Measurements from ENCODE around the gene NSUN5. TPM values are rescaled to one million over a fixed set of nuclear protein-coding genes. Genes with fewer than 3 reads are reported as not detected.

Gene NSUN5
- total RNA-seq = 39.8 and 80.3 TPM in 2 replicates

DNA sequence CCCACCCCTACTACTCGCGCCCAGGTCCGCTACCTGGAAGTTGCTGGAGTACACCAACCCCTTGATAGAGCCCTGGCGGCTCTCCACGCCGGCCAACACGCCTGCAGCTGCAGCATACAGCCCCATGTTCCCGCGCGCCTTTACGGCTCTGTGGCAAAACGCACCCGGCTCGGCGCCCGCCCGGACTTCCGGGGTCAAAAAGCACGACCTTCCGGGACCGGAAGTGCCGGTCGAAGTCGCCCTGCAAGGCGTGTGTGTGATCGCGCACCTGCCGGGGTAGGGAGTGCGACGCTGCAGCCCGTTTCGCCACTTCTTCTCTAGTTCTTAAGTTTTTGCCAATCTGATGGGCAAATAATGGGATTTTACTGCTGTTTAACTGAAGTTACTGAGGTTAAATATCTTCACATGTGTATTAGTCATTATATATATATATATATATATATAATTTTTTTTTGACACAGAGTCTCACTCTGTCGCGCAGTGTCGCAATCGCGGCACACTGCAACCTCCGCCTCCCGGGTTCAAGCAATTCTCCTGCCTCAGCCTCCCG, at the start of gene NSUN5:
NSUN5 (minus strand) TSS at position 162 of the 550 bp plus-strand sequence; CDS start at position 126, 36 bp downstream.
- DNase-seq (ENCODE audit: low read depth) = no peak
- TF ChIP-seq, protein P1, sequence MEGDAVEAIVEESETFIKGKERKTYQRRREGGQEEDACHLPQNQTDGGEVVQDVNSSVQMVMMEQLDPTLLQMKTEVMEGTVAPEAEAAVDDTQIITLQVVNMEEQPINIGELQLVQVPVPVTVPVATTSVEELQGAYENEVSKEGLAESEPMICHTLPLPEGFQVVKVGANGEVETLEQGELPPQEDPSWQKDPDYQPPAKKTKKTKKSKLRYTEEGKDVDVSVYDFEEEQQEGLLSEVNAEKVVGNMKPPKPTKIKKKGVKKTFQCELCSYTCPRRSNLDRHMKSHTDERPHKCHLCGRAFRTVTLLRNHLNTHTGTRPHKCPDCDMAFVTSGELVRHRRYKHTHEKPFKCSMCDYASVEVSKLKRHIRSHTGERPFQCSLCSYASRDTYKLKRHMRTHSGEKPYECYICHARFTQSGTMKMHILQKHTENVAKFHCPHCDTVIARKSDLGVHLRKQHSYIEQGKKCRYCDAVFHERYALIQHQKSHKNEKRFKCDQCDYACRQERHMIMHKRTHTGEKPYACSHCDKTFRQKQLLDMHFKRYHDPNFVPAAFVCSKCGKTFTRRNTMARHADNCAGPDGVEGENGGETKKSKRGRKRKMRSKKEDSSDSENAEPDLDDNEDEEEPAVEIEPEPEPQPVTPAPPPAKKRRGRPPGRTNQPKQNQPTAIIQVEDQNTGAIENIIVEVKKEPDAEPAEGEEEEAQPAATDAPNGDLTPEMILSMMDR (conservative IDR thresholded peaks at IDR 0.05; ENCODE audit: low read depth, low read length) = no peak
- peak within 1 kb of the TSS; percentile 87 for H3K4me3 ChIP-seq (ENCODE audit: low read depth, low read length)

DNA sequence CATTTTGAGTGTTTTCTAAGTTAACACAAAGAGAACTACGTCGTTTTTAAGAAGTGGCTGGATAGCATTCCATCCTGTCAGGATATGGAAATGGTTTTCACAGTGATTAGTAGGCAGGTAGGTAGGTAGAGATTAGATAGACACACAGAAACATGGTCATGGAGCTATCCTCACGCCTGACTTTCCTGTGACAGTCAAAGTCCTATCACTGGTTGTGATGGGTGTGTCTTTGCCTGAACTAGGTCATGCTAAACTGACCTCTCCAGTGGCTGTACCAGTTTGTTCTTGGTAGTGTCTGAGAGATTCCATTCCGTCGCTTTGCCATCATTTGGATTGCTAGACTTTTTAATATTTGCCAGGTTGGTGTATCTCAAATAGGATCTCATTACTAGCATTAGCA, 47.5 kb upstream of the NSUN5 start:
- H3K4me3 ChIP-seq (ENCODE audit: low read depth, low read length) = no peak overlapping the region
- TF ChIP-seq, protein P1 (conservative IDR thresholded peaks at IDR 0.05; ENCODE audit: low read depth, low read length) = no peak
- DNase-seq (ENCODE audit: low read depth) = no peak

DNA sequence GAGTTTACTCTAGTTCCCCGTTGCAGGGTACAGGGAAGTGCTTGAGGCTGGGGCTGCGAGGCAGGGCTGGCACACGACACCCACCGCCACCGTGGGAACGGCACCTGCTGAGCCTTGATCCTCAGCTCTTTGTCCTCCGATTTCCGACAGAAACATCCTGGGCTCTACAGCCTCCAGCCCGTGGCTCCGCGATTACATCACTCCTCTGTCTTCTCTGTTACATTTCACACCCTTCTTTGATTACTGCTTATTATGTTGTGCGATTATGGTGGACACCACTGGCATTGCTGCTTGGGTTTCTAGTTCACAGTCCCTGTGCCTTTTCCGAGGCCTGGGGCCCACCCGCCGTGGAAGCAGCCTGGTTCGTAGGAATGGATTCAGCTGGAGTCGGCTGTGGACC, 46.2 kb upstream of the NSUN5 start:
- no peak for DNase-seq (ENCODE audit: low read depth)
- TF ChIP-seq, protein P1 (conservative IDR thresholded peaks at IDR 0.05; ENCODE audit: low read depth, low read length) = no peak
- no peak overlapping the region for H3K4me3 ChIP-seq (ENCODE audit: low read depth, low read length)

DNA sequence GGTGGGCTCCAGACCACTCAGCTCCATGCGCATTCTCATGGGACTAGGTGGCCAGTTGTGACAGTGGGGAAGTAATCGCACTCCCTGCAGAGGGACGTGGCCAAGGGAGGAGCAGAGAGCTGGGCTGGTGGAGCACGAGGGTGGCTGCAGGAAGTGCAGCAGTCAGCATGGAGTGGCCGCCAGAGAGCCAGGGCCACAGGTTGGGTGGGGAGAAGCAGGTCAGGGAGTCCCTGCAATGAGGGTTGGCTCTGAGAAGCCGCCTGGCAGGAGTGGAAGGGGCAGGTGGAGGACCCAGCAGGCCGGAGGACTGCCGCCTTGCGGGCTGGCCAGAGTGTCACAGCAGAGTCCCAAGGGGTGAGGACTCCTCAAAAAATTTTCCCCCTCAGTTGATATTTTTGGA, 45.6 kb upstream of the NSUN5 start:
- no peak for DNase-seq (ENCODE audit: low read depth)
- TF ChIP-seq, protein P1 (conservative IDR thresholded peaks at IDR 0.05; ENCODE audit: low read depth, low read length) = no peak
- H3K4me3 ChIP-seq (ENCODE audit: low read depth, low read length) = no peak overlapping the region

DNA sequence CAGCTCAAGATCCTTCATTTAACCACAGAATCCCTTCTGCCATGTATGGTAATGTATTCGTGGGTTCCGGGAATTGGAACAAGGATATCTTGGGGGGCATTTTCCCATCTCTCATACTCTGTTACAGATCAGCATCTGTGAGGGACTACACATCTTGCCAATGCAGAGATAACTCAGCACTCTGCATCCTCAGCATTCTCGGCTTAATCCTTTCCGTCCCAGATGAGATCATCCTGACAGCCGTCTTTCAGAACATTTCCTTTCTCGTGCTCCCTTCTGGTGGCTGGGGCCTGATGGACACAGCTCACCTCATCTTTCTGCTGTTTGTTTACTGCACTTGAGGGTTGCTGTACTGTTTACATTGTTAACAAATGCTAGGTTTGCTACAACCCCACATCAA, 44.6 kb upstream of the NSUN5 start:
- no peak for DNase-seq (ENCODE audit: low read depth)
- no peak overlapping the region for H3K4me3 ChIP-seq (ENCODE audit: low read depth, low read length)
- TF ChIP-seq, protein P1 (conservative IDR thresholded peaks at IDR 0.05; ENCODE audit: low read depth, low read length) = no peak

DNA sequence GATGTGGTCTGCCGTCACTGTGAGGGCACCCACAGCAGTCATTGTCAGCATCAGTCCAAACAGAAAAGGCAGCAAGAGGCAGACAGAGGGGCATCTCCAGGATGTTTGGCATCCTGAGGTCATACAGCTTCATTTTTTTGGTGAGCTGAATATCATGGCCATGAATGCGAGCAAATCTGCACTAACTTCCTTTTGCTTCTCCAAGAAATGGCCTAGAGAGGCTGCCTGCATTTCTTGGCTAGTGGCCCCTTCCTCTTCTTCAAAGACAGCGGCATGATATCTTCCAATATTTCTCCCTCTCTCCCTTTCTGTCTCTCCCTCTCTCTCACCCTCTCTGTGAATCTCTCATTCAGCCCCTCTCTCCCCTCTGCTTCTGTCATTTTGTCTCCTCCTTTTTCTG, 44.2 kb upstream of the NSUN5 start:
- no peak overlapping the region for H3K4me3 ChIP-seq (ENCODE audit: low read depth, low read length)
- TF ChIP-seq, protein P1 (conservative IDR thresholded peaks at IDR 0.05; ENCODE audit: low read depth, low read length) = no peak
- no peak for DNase-seq (ENCODE audit: low read depth)

DNA sequence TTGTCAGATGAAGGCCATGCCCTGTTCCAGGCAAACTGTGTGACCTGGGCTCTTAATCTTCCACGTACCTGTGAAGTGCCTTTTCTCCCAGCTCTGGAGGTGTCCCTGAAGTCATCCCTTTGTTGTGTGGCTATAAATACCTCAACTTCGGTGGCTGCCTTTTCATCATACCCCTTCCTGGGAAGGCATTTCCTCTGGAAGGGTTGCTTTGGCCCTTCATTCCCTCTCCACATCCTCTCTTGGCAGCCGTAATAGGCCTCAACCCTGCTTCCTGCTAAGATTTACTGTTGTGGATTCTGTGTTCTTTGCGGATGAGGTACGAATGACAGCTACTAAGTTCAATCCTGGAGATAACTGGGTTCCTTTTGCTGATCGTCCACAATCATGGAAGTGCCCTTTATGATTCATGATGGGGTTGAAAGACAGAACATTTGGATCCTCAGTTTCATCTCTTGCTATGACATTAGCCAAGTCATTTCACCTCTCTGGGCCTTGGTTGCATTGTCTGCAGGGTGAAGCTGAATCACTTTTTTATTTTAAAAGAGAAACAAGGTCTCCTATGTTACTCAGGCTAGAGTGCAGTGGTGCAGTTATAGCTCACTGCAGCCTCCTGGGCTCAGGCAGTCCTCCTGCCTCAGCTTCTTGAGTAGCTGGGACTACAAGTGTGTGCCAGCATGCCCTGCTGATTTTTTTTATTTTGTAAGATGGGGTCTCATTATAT, 43.0 kb upstream of the NSUN5 start:
- TF ChIP-seq, protein P1 (conservative IDR thresholded peaks at IDR 0.05; ENCODE audit: low read depth, low read length) = no peak
- no peak for DNase-seq (ENCODE audit: low read depth)
- H3K4me3 ChIP-seq (ENCODE audit: low read depth, low read length) = no peak overlapping the region

Measured in epithelial cell of proximal tubule (primary cell).